NCI-H69 (cell line): Measurements from ENCODE around the gene FOXE3.
A peak's percentile ranks its signal among the peaks of the same experiment; 100 is the strongest.

Experiments
- DNase-seq: peaks from one replicate; lab custom pipeline; 2025; lab: John Stamatoyannopoulos, UW

Gene FOXE3

DNA sequence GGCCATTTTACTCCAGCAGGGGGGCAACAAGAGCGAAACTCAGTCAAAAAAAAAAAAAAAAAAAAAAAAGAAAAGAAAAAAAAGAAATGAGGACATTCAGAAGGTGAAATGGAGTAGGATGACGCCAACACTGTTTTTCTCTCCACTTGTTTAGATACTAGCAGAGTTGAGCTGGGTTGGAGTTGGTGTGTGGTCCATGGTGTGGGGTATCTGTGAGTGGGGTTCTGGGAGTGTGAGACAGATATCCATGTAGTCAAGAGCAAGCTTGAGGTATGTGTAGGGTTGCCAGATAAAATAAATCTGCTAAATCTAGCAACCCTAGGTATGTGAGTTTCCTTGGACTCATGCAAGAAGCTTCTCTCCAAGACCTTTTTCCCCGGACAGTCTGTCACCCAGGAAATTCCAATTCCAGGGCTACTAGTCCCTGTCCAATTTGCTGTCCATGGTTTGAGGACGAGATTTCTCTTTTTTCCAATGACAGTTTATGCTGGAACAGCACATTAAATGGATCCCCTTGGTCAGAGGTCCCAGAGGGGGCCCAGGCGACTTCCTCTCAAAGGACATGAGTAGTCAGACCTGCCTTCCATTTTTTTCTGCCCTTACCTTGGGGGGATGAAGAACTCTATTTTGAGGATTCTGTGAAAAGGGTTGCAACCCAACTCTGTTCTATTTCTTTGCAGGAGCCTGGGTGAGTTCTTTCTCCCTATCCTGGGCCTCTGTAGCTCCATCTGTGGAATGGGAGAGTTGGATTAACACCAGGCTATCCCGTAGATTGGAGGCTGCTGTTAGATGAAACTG is 19.6 kb downstream of the FOXE3 start:
- DNase-seq: no peak

DNA sequence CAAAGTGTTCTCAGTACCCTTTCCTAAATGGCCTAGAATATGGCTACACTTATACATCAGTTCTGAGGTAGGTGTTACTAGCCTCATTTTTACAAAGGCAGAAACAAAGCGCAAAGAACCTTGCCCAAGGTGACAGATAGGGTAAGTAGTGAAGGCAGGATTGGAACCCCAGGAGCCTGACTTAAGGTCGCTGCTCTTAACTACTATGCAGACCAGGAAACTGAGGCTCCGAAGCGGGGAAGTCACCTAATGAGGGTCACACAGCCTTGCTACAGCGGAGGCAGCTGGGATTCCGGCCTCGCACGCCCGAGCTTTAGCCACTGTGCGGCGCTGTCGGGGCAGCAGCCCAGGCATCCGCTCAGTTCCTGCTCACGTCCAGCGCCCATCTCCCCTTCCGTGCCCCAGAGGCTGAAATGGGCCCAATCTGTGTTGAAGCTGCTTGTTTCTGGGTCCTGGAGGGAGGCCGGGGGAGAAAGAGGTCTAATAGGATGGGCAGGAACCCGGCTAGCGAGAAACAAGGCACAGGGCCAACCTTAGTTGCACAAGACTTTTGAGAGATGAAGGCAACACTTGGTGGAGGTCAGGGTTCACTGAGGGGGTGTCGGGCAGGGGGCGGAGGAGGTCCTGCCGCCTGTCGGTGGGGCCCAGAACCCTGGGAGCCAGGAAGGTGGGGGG is 20.4 kb downstream of the FOXE3 start:
- peak; percentile 74 for DNase-seq

DNA sequence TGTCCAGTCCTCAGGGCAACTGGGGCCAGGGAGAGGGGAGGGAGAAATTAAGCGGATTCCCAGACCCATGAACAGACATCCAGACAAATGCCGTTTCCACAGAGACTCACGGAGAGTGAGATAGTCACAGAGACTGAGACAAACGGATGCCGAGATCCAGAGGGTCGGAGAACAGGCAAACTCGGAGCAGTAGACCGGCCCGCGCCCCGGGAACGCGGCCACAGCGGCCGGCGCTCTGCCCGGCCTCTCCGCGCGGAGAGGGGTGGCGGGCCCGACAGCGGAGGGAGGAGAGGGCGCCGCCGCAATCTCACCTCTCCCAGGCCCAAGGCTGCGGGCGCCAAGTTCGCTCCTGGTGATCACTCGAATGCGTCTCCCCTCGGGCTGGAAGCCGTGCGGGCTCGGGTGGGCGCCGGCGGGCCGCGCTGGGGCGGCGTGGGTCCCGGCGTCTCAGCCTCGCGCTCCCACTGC is 20.9 kb downstream of the FOXE3 start:
- peak; percentile 62 for DNase-seq

DNA sequence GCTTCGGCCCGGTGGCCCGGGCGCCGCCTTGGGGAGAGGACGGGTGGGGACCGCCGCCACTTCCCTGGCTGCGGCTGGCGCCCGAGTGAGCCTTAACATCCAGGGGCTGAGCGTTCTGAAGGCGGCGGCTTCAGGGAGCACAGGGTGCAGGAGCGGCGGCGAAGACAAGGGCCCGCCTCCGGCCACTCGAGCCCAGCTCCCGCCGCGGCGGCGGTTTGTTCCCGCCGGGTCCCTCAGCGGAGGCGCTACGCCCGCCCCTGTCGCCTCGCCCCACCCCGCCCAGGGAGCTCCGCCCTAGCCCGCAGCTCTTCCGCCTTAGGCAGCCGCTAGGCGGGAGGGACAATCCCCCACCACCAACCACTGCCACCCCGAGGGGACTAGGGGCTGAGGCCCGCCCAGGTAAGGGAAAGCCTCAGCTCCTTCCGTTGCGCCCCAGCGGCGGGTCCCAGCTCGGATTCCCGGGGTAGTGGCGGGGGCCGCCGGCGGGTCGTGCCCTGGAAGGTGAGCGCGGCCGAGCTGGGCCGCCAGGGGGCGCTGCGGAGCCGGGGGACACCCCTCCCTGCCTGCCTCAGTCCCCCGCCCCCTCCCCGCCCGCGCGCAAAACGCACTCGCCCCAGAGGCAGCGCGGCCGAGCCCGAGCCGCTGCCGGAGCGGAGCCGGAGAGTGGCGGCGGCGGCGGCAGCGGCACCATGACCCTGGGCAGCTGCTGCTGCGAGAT is 21.5 kb downstream of the FOXE3 start, which contains the start of gene FOXD2:
TSS of gene FOXD2 (plus strand) at position 598 of the 718 bp plus-strand sequence. CDS start at position 690, 92 bp downstream.
- peak; percentile 92 for DNase-seq

DNA sequence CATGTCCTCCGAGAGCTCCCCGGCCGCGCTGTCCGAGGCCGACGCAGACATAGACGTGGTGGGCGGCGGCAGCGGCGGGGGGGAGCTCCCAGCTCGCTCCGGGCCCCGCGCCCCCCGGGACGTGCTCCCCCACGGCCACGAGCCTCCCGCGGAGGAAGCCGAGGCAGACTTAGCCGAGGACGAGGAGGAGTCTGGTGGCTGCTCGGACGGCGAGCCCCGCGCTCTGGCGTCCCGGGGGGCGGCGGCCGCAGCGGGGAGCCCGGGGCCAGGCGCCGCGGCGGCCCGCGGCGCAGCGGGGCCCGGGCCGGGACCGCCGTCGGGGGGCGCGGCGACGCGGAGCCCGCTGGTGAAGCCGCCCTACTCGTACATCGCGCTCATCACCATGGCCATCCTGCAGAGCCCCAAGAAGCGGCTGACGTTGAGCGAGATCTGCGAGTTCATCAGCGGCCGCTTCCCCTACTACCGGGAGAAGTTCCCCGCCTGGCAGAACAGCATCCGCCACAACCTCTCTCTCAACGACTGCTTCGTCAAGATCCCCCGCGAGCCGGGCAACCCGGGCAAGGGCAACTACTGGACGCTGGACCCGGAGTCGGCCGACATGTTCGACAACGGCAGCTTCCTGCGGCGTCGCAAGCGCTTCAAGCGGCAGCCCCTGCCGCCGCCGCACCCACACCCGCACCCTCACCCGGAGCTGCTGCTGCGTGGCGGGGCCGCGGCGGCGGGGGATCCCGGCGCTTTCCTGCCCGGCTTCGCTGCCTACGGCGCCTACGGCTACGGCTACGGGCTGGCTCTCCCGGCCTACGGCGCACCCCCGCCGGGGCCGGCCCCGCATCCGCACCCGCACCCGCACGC is 22.3 kb downstream of the FOXE3 start:
- peak; percentile 60 for DNase-seq

DNA sequence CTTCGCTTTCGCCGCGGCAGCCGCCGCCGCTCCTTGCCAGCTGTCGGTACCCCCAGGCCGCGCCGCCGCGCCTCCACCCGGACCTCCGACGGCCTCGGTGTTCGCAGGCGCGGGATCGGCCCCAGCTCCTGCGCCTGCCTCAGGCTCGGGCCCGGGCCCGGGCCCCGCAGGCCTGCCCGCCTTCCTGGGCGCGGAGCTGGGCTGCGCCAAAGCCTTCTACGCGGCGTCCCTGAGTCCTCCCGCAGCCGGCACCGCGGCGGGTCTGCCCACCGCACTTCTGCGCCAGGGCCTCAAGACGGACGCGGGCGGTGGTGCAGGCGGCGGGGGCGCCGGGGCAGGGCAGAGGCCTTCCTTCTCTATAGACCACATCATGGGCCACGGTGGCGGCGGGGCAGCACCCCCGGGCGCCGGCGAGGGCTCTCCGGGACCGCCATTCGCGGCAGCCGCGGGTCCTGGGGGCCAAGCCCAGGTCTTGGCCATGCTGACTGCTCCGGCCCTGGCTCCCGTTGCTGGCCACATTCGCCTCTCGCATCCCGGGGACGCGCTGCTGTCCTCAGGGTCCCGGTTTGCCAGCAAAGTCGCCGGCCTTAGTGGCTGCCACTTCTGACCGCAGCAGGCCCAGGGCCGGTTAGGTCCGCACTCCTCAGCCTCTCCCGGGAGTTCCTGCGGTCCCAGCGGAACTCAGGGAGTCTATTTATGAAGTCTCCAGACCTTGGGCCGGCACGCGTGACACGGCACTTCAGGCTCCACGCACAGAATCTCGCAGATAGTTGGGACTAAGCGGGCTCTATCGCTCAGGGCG is 23.1 kb downstream of the FOXE3 start:
- DNase-seq: no peak

DNA sequence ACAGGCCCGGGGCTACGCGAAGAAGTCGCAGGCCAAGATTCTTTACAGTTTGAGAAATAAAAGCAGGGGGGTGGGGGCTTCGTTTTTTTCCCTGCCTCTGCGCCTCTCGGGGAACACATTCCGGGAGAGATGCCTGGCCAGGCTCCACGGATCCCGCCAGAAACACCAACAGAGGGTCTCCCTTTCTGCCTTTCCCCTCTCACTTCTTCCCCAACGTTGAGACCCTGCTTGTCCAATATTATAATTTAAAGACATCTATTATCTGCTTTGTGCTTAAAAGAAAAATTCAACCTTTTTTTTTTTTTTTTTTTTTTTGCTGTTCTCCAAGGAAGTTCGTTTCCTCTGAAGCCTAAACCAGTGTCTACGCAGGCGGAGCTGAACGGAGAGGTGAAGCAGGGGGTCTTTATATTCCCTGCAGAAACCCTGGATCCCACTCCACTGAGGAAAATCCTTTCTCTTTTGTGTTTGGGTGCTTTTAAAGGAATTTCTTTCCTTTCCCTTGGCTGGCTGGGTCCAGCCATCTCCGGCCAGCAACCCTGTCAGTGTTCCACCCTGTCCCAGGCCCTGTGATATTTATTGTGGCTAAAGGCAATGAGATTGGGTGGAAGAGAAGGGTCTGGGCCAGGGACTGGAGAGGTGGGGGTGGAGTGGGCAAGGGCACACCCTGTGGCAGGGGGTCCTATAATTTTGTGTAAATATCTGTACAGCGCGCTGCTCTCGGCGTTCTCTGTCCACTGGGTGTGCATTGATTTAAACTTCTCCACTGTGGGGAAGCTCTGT is 23.9 kb downstream of the FOXE3 start:
- no peak for DNase-seq

DNA sequence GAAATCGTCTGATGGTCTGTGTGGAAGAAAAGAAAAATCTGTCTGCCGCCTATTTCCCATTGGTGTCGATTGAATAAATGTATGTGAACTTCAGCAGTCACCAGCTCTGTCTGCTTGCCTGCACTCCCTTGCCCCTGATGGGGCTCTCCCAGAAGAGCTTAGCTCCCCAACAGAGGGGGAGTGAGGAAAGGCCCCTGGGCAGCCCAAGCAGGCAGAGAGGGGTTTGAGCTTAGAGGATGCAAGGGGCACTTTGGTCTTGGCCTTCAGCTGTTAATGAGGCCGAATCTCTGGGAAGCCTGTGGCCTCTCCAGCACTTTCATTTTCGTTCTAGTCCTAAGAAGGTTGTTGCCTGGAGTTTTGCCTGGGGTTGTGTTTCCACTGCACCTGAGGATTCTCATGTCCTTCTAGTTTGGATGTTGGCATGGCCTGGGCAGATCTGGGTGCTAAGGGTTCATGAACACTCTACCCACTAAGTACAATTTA is 24.6 kb downstream of the FOXE3 start:
- no peak for DNase-seq

DNA sequence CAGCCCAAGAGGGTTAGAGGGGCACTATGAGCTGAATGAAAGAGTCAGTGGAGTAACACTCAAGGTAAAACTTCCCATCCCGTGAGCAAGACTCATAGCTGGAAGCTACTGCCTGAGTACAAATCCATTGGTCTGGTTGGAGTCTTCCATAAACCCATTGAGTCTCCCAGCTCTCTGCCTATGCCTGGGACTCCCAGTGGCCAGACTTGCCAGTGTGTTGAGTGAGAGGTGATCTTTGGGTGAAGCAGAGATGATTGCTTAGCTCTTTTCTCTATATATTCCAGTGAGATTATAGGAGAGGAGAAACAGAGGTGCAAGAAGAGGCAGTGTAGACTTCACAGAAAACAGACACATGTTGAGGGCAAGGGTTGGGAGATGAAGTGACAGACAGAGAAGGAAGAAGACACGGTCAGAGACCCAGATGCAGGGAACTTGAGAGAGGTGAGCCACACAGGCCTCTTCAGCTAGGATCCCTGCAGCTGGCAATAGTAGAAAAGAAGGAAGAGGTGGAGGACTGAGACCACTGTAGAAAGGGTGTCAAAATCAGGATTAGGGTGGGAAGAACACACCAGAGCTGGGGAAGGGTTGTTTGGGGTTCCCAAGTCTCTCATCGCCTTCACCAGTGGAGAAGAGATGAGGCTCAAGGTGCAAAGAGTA is 25.5 kb downstream of the FOXE3 start:
- DNase-seq: no peak

DNA sequence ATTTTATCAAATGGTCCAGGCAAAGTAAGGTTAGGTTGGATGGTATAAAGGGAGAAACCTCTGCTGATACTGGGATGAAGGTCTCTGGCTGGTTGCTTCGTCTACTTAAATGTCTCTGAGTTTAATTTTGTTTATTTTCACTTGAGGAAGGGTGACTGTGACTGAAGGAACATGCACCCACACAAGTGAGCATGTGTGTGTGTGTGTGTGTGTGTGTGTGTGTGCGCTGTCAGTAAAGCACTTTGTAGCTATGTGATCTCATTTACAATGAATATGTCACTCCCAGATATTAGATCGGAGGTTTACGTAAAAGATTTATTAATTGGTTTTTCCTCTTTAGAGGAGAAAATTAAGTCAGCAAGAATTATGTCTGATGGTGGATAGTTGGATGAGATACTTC is 26.1 kb downstream of the FOXE3 start:
- DNase-seq: no peak

DNA sequence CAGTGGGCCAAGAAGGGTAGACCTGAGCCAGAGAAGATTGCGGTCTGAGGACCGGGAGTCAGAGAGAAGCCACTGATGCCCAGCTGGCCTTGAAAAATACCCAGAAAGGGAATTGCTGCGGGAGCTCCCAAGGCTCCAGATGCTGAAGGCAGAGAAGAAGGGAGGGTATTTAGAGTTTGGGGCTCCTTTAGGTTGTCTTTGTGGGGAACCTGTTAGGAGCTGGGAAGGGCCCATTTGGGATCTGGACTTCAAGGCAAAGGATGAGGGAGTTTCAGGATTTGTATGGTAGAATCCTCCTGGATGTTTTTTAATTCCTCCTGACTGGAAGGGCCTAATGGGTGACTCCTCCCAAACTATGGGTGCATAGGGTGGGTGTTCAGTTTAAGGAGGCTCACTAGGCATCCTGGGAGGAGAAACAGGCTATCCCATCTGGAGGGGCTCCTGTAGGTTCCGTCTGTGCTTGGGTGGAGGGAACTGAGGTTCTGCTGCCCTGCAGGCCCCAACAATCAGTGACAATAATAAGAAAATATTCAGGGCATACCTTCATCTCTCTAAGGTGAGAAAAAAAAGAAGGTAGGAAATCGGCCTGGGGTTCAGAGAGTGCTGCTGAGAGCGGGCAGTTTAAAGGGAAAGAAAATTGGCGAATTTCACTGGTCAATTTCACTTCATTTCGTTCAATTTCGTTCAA is 26.9 kb downstream of the FOXE3 start:
- DNase-seq: no peak

DNA sequence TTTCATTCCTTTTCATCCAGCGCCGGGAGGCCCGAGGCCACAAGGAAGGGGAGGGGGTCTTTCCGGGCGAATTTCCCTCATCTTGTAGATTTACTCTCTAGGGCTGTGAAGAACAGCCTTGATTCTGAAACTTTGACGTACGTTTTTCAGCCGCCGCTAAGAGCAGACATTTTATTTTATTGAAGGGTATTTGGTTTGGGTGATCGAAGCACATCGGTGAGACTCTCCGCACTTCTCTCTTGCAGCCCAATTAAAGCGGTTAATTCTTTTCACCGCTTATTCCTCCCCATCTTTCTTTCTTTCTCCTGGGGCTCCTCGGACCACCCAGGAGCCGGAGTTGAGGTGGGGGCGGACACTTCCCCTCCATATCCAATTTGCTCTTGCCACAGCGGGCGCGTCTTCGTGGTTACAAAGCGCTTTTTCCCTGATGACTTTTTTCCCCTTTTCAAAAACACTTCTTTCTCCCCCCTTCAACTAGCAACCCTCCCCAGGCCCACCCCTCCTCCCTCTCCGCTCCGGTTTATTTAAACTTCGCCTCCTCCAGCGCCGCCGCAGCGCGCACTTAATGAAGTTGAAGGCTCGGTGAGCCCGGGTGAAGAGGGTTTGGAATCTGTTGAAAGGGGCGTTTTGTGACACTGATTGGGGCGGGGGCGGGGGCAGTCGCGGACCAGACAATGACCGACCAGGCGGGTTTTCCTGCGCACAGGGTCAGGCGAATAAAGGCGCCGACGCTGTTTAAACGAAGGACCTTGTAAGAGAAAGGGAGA is 27.6 kb downstream of the FOXE3 start:
- DNase-seq: no peak

DNA sequence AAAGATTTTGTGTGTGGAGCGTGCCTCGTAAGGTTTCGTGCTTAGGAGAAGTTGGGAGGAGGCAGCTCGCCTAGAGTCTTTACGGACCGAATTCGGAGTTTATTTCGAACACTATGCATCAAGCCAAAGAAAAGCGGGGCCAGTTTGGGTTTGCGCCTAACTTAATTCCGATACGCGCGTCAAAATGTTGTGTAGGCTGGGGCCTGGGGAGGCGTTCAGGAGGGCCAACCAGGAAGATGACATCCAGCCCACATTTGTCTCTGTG is 28.1 kb downstream of the FOXE3 start:
- no peak for DNase-seq

DNA sequence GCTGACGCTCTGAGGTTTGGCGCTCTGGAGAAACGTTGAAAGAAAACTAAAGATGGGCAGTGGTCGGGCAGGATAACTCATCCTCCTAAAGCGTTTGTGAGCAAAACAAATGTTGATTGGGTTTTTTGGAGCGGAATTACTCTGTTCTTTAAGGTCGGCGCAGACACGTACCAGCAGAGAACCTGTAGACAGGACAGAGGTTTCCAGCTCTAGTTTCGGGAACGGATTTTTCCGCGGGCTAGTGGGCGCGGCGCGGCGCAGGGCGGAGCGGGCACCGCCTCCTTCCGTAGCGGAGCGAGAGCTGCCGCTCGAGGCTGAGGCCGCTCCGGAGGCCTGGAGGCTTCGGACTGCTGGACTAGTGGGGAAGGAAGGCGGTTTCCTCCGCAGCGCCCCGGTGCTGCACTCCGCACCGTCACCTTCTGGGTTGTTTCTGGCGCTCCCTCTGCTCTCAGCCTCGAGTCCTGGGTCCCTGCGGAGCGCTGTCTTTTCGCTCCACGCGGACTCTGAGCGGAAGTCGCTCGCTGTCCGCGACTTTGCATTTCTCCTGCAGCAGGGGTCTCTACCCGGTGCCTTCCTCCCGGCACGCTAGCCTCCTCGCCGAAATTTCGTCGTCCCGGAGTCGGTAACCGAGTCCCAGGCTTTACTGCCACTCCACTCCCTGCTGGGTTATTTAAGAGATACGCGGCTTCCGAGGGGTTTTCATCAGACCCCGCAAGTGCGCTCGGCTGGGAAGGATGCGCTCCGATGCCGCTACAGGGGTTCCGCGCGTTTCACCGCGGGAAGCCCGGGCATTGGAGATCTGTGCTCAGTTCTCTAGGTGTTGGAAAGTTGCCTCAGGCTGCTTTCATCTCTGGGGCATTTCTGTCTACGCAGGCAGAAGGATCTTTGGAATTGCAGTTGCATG is 28.7 kb downstream of the FOXE3 start:
- DNase-seq: no peak

DNA sequence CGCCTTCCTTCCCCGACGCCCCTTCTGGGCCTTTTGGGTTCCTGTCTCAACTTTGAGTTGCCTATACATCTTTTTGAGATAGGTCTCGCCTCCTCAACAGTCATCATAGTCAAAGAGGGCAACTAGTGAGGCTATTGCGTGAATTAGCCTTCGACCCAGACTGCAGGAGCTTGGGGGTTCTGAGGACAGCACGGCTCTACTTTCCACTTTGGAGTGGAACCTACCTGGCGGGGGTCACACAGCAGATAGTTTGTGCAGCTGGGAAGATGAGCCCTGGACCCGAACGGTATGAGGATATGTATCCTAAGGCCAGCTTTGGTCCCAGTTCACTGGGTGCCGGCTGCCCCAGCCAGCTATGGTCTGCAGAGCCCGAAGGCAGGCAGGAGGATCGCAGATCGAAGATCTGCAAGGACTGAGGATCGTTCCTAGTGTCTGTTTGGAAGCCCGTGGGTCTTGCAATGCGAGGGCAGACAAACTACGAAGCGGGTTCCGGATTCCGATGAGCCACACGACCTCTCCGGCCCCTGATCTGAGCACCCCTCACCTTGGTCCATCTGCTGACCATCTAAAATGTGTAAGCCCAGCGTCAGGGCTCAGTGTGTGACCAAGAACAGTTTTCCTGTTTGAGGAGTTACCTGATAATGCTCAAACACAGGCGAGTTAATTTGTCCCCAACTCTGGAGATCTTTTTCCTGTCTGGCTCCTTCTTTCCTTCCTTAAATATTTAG is 29.9 kb downstream of the FOXE3 start:
- DNase-seq: no peak

DNA sequence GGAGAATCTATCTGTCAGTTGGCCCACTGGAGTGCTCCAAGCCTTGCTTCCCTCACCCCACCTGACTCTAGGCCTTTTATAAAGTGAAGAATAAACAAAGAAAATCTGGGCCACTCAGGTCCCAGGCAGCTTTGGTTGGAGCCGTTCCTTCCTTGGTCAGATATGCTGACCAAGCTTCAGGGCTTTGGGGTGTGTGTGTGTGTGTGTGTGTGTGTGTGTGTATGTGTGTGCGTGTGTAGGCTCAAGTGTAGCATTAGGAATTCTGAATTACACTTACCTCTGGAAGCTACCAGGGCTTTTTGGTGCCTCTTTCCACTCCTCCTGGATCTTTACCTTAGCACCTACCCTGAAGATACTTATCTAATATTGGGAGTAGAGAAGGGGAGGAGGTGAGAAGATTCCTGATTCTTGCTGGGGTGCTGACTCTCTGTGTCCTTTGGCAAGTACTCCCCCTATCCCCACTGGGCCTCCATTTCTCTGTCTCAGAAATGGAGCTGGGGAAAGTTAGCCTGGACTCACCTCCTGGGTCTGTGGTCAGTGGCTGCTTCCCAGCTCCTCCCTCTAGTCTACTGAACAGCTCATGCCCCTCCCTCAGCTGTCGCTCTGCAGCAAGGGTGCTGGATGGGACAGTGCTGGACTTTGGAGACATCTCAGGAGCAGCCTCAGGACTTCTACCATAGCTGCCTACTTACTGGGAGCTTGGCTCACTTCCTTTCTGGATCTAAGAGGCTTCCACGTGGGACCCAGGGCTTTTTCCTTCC is 32.6 kb downstream of the FOXE3 start:
- no peak for DNase-seq
